Cortex of kidney (tissue), 1 donor: ENCODE measurements around the gene STAB2.

ENCODE experiments used
- DNase-seq: peaks from one replicate; lab custom pipeline; 2025; lab: John Stamatoyannopoulos, UW

The STAB2 gene

DNA sequence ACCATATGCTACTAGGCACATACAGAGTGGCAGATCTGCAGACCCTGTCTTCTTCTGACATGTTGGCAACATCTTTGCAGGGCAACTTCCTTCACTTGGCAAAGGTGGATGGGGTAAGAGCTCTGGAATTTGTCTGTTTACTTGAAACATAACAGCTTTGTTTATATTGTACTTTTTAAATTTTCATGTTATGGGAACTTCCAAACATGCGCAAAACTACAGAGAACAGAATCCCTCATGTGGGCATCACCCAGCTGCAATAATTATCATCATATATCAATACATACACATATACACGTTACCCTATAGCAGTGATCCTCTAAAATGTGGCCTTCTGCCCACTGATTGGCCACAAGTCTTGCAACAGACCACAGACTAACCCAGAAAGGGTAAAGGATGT, 103.4 kb downstream of the STAB2 start:
- no peak for DNase-seq

DNA sequence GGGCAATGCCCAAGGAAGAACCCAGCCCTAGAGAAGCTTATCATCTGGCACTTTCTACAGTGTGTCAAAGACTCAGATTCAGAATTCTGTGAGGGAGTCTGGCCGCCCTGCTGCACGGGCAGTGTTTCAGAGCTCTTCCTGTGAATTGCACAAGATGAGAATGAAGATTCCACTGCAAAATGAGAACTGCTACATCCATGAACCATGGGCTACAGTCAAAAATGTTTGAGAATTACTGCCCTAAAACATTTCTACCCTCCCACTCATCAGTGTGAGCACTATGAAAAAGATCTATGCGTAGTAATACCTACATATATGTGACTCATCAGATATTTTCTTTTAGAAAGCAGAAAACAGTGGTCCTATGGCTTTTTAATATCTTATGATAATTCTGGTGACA, 104.0 kb downstream of the STAB2 start:
- DNase-seq = no peak

DNA sequence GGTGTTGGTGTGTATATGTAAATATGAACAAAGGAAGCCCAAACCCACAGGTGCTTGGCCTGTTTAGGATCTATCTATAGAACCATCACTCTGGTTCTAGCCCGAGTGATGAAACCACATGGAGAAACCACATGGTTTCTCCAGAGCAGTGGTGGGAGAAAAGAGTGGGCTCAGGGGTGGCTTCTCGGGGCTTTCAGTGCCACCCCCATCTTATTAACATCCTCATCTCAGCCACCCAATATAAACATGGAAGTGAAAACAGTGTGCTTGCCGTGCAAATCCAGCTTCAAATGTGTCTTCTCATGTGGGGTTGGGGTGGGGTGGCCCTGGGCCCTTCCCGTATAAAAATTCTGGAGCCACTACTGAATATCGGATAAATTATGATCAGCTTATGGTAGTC, 109.0 kb downstream of the STAB2 start:
- DNase-seq = no peak

DNA sequence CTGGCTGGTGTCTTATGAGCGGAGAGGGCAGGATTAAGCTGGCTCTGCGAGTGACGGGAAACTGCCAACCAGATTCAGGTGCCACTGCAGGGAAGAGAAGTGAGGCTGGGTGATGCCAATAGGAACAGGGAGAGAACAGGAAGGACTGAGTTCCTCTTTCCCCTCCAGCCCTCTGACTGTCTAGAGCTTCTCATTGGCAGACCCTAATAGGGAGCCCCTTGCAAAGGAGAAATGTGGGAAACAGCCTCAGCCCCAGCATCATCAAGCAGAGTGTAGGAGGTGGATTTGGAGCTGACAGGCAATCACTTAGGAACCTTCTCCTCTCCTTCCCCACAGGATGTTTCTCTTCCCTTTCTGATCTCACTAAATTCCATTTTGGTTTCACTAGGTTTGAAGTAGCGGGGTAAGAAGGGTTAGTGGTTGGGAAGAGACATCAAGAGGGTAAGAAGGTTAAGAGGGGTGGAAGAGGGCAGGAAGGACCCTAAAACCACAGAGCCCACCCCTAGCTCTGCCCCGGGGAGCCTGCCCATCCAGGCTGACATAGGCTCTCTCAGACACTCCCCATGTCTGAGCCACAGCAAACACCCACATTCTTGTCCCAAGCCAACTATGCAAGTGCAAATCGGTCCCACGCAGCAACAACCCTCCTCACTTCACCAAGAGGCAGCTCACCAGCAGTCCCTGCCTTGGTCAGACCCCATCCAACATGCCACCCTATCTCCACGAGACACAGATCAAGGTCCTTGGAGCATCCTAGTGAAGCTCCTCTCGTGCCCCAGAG, 111.1 kb downstream of the STAB2 start:
- DNase-seq = no peak

DNA sequence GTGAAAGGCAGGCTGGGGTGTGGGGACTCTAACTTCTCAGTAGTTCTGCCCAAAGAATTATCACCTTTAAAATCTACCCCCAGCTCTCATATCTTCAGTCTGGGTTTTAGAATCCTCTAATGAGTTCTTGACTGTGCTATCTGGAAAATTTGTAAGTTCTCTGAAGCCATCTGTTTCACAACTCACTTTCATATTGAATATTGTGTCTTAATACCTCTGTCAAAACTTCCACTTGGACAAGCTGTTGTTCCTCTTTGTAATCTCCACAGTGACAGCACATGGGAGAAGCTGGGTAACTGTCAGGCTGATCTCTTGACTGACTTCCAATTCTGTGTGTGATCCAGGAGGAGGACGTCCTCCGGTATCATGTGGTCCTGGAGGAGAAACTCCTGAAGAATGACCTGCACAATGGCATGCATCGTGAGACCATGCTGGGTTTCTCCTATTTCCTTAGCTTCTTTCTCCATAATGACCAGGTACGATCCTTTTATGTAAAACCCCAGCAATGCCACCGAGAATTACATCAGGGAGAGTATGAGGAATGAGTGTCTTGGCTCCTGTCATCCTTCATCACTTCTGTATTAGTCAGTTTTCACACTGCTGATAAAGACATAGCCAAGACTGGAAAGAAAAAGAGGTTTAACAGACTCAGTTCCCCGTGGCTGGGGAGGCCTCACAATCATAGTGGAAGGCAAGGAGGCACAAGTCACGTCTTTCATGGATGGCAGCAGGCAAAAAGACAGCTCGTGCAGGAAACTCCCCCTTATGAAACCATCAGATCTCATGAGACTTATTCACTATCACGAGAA, 111.9 kb downstream of the STAB2 start:
- DNase-seq = no peak

DNA sequence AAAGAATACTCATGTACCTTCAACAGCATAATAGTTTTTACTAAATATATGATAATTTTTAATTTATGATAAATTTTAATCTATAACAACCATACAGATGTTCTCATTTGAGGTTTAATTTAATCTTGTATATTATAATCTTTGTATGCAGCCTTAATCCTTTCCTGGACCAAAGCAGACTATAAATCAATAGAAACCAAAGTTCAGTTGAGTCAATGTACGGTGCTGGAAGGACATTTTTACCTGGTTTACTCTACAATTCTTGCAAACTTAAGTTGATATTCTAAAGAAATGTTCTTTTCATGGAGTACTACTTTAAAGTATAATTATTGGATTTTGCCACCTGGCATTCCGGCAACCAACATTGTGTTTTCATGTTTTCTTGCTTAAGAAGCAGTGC, 118.0 kb downstream of the STAB2 start:
- no peak for DNase-seq

DNA sequence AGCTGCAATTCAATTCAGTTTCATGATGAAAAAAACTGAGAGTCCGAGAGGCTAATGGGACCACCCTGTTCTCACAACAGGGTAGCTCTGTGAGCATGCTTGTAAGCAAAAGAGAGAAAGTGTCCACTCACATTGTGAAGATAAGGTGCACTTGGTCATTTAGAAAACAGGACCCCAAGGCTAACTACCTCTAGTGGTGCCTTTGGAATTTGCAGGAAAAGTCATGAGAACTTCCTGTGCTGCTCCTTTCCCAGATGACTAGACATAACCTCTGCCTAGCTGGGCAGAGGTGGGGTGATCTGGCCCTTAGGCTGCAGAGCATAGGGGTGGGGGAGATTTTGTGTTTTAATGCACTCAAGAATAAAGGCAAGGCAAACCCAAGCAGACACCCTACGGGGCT, 118.9 kb downstream of the STAB2 start:
- no peak for DNase-seq

DNA sequence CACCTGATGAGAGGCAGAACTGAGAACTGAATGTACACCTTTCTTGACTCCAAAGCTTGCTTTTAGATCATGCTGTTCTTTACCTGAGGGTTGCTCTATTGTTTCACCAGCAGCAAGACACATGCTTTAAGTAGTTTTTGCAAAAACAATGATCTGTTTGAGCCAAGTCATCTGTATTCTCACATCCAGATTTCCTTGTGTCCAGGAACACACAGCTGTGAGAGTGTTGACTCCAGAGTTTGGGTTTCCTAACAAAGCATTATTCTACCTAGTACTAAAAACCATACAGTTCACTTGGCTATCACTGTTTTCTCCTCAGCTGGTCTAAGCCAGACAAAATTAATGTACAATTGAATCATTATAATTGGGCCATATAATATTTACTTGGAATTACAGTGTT, 120.4 kb downstream of the STAB2 start:
- DNase-seq = no peak

DNA sequence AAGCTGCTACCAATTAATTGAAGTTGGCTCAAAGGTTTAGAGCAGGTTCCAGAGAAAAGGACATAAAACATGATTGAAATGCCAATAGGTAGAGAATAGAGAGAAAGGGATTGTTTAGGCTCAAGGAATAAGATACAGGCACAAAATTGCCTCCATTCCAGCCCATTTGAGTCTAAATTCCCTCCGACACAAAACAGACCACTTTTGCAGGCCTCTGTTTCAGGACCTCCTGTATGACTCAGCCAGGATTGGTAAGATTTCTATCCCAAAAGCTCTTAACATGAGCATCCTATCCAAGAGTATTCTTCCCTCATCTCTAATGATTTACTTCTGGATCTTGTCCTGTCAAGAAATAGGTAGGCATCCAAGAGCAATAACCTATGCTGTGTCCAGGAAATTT, 123.5 kb downstream of the STAB2 start:
- no peak for DNase-seq

DNA sequence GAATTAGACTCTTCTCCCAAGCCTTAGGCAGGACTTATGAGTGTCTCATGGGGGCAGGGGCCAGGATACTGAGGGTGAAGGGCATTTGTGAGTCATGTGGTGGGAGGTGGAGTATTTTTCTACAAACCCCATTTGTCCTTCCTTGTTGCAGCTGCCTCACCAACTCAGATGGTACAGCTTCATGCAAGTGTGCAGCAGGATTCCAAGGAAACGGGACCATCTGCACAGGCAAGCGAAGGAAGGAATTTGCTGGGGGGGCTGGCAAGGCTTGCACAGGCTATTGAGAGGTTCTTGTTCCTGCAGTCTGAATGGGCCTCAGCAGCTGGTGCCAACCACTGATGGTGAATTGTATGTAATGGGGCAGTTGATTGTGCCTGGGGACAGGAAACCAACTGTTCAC, 125.1 kb downstream of the STAB2 start:
- DNase-seq = no peak

DNA sequence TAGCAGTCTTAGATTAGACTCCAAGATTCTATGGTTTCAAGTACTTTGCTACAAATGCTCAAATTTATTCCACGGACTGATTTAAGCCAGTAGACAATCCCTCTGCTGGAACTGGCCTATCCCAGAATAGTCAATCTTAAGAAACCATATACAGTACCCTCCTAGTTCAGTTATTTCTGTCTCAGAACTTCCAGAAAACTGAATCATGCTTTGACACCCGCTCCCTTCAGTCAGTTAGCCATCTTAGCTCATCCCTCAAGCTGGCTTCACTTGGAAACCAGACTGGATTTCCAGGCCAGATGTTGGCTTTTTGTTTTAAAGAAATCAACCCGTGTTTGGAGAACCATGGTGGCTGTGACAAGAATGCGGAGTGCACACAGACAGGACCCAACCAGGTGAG, 128.4 kb downstream of the STAB2 start:
- no peak for DNase-seq

DNA sequence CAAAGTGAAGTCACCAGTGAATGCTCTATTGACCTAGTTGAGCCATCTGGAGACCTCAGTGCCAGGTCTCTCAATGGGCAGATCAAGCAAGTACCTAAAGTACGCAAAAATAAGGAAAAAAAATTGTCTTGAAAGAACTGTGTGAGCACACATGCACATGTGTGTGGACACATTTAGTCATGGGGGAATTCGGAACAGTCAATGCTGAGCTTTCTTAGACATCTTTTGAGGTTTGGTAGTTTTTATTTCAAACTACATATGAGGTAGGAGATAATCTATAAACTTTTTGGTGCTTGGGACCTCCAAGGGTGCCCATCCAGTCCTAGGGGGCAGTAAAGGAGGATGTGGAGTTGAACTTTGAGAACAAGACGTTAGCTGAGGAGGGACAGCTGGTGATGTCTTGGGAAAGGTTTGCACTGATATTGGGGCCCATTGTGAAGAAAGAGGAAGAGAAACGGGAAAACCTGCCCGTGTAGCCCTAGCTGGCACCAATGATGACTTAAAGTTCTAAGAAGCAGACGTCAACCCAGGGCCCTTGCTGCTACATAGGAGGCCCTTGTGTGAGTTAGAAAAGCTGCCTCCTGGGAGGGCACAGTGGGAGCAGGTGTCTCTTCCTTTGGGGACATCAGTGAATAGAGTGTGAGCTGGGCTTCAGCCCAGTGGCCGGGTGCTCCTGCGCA, 129.6 kb downstream of the STAB2 start:
- no peak for DNase-seq

DNA sequence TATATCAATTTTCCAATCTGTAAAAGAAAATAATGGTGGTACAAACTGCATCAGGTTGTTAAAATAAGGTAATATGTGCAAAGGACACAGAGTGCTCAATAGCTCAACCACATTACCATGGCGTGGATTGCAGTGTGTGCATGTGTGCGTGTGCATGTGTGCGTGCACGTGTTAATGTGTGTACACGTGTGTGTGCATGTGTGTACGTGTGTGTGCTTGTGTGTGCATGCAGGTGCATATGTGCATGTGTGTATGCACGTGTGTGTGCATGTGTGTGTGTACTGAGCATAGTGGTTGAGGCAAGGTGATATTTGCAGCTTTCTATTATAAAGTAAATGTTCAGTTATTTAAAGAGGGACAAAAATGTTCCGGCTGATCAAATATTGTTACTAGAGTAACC, 138.3 kb downstream of the STAB2 start:
- no peak for DNase-seq

DNA sequence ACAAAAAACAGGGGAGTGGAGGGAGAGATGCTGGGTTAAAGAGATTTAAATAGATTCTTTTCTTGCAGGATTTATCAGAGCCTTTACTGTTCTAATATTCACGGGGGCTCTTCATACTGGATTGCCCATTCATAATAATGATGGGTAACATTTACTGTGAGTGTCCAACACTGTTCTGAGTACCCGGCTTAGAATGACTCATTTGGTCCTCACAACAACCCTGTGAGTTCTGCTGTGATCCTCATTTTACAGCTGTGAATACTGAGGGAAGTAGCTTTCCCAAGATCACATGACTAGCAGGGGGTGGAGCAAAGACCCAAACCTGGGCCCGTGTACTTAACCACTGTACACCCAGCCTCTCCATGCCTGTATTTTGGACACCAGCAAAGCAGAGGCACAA, 140.6 kb downstream of the STAB2 start:
- DNase-seq = no peak

DNA sequence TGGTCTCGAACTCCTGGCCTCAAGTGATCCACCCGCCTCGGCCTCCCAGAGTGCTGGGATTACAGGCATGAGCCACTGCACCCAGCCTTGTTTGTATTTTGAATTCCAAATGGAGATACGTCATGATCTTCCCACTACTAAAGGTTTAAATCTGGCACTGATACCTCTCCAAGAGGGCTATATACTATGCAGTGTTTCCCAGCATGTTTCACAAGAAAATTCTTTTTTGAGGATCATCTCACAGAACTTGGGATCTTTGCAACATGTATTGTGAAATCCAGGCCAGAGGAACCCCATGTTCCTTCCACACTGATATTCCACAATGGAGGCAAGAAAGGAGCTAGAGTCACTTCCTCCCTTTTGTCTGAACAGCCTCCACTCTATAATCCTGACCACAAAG, 141.2 kb downstream of the STAB2 start:
- no peak for DNase-seq

DNA sequence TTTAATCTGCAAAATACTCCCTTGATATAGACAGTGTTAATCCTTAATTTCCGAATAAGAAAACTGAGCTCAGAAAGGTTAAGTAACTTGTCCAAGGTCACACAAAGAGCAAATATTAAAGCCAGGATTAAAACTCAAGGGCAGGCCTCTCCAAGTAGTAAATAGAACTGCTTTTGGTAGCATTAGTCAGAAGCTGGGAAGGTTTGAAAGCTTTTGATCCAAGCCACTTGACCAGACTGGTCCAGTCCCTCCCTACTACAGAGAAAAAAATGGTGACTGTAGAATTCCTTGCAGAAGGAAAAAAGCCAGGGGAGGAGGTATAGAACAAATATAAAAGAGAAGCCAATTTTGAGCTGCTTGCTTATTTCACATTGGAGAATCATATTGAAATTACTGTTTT, 142.4 kb downstream of the STAB2 start:
- DNase-seq = no peak

DNA sequence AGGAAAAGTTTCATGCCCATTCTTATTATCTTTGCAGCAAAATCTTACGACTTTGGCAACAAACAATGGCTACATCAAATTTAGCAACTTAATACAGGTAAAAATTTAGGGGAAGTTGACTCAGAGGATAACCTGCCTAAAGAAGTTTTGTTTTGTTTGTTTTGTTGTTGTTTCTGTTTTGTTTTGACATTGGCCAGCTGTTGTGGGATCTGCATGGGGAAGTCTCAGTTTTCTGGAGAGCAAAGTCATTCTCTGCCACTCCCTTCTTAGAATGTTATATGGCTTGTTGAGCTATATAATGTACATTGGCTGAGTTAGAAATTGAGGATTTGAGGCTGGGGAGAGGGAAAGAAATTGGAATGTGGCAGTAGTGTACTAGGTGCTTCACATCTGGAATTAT, 144.5 kb downstream of the STAB2 start:
- DNase-seq = no peak

DNA sequence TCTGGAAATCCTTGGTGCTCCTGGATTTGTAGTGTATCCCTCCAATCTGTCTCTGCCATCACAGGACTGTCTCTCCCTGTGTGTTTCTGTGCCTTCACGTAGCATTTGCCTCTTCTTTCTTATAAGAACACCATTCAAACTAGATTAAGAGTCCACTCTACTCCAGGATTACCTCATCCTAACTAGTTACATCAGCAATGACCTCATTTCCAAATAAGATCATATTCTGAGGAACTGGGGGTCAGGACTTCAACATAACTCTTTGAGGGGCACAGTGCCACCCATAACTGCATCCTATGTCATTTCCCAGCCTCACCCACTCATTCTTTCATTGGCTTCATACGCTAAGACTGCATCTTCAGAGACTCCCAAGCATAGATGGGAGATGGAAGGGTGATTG, 147.8 kb downstream of the STAB2 start:
- DNase-seq = no peak

DNA sequence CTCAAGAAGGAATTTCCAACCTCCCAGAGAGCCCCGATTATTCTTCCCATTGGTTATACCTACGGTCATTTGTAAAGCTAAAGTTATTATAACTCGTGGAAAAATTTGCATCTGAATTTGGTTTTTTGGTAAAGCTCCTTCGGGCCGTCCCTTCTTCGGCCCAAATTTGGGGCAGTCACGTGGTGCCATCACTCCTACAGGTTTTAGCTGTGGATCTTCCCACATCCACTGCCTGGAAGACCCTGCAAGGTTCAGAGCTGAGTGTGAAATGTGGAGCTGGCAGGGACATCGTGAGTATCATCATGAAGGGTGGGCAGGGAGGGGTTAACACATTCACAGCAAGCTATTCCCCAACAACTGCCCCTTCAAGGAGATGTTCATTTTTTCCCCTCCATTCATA, 148.2 kb downstream of the STAB2 start:
- no peak for DNase-seq

DNA sequence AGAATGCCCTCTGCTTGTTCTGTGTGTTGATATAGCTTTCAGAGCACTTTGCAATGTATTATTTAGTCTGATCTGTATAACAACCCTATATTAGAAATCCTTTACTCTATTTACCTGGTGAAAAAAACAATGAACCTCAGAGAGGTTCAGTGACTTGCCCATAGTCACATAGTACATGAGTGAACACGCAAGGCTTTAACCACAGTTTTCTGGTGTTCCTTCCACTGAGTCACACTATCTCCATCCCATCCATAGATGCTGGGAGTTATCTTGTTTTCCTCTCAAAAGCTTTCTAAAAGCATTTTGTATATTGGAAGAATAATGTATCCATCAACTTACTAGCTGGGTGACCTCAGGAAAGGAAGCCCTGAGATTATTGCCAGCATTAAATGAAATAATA, 149.5 kb downstream of the STAB2 start:
- DNase-seq = no peak

DNA sequence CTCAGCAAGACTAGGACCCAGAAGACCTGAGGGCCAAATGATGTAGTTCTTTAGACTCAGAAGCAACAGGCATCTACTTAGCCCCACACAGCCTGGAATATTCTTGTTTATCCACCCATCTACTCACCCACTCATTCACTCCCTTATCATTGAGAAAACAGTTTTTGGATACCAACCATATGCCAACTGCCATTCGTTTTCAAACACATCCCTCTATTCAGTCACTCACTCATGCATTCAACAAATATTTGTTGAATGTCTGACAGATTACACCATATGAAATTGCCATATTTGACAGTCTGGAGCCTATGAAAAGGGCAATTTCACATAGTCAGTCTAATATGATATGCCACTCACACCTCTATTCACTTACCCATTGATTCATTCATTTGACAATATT, 150.8 kb downstream of the STAB2 start:
- DNase-seq = no peak

DNA sequence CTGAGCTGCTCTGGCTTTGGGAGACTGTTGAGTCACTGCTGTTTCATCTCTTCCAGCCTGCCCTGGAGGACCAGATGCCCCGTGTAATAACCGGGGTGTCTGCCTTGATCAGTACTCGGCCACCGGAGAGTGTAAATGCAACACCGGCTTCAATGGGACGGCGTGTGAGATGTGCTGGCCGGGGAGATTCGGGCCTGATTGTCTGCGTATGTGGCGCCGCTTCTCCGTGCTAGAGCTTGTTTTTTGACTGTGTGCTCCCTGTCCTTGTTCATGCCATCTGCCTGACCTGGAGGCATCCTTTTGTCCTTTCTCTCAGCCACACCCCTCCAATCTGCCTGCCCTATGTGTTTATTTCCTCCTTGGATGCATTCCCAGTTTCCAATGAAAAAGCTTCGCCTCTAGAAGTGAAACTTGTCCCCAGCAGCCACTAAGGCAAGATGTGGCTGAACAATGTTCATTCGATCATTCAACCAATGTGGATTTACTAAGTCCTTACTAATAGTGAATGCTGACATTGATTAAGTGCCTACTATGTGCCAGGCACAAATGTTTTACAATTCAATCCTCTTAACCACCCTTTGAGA, 155.4 kb downstream of the STAB2 start:
- no peak for DNase-seq

DNA sequence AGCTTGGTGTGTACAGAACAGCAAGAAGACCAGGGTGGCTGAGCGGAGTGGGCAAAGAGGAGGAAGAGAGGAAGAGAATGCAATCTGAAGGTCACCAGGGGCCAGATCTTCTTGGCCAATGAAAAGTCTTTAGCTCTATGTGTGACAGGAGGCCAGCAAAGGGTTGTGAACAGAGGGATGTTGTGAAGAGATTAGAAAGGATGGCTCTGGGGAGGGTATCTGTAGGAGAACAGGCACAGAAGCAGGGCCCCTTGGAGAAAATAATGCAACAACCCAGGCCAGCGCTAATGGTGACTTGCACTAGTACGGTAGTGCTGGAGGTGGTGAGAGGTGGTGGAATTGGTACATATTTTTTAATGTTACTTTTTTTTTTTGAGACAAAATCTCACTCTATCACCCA, 156.7 kb downstream of the STAB2 start:
- DNase-seq = no peak
